HCT116 (cell line): Measurements from ENCODE around the gene SLC2A5. TPM values are rescaled to one million over a fixed set of nuclear protein-coding genes. Genes with fewer than 3 reads are reported as not detected.

Experiments
- ATAC-seq: fragments of 200-7000 bp; cut with Tn5 transposase; 2 replicates; pipeline ENCODE4 v1.9.1; 2020; ENCODE audit warnings: mild to moderate bottlenecking, moderate library complexity
- BruUV-seq: library from RNA; stranded (reverse); fragments of 400-500 nt; replicated peaks from 2 replicates; lab custom pipeline; 2021; lab: Mats Ljungman, UMichigan
- CTCF ChIA-PET: fragments of 300-600 bp; sonication (Branson Sonifier 250); formaldehyde crosslinking; loops from one replicate; lab custom pipeline; 2021; ENCODE audit warnings: antibody characterized with exemption; lab: Charles Lee
- POLR2A ChIA-PET: fragments of 300-600, 350-600 bp; sonication (Branson Sonifier 250); formaldehyde crosslinking; loops from one replicate; lab custom pipeline; 2021; ENCODE audit warnings: antibody characterized with exemption; lab: Charles Lee
- RAD21 ChIA-PET, 2 experiments: fragments of 300-600 bp; sonication (Branson Sonifier 250); formaldehyde crosslinking; loops; one replicate each; lab custom pipeline; 2023; ENCODE audit warnings: low total read pairs in 2 of 2; ENCODE audit not compliant: uncharacterized antibody in 2 of 2, unreplicated experiment in 2 of 2, low non-redundant PET in 1 of 2; lab: Charles Lee
- DNase-seq: peaks from one replicate; pipeline ENCODE4 v3.0.0-alpha.2; 2010; ENCODE audit warnings: low read depth, low spot score
- H2AFZ ChIP-seq: fragments of 200-600 bp; shearing (Covaris generic), sonication (generic); 2 replicates; pipeline ENCODE4 v1.6.1; 2017; ENCODE audit warnings: low read depth, mixed run types, mixed read lengths, antibody characterized with exemption, low read length; ENCODE audit not compliant: poor library complexity, severe bottlenecking
- H3K27ac ChIP-seq: 2 replicates; pipeline ENCODE4 v1.5.1; 2012; ENCODE audit warnings: low read depth, low read length
- H3K27me3 ChIP-seq: fragments of 200-600 bp; sonication (generic); 2 replicates; pipeline ENCODE4 v1.6.1; 2016; ENCODE audit warnings: mixed run types, low read length, mixed read lengths; ENCODE audit not compliant: insufficient read depth
- H3K36me3 ChIP-seq, 2 experiments: fragments of 200-500 bp in 1 of 2; fragments of 200-600 bp in 1 of 2; sonication (Bioruptor generic) in 1 of 2; sonication (generic) in 1 of 2; 2 replicates each; pipeline versions ENCODE4 v1.5.1 to v1.6.1; 2014 to 2016; ENCODE audit warnings: low read length in 2 of 2, inconsistent platforms in 1 of 2, mixed read lengths in 1 of 2, mixed run types in 1 of 2; ENCODE audit not compliant: insufficient read depth in 2 of 2, control insufficient read depth in 1 of 2
- H3K4me1 ChIP-seq, 2 experiments: fragments of 200-600 bp in 1 of 2; sonication (generic) in 1 of 2; 2 replicates each; pipeline versions ENCODE4 v1.5.1 to v1.6.1; 2012 to 2017; ENCODE audit warnings: low read length in 2 of 2, inconsistent platforms in 1 of 2, mild to moderate bottlenecking in 1 of 2, mixed read lengths in 1 of 2, mixed run types in 1 of 2, moderate library complexity in 1 of 2; ENCODE audit not compliant: insufficient read depth in 2 of 2, control insufficient read depth in 1 of 2
- H3K4me2 ChIP-seq: fragments of 200-600 bp; sonication (generic); 2 replicates; pipeline ENCODE4 v1.6.1; 2017; ENCODE audit warnings: mixed run types, low read length, mixed read lengths
- H3K4me3 ChIP-seq, 2 experiments: fragments of 200-600 bp in 1 of 2; sonication (generic) in 1 of 2; replicated peaks in 1 of 2; 2 replicates each; pipeline ENCODE4 v1.5.1; 2011 to 2016; ENCODE audit warnings: low read length in 2 of 2, control low read depth in 1 of 2, low read depth in 1 of 2, mild to moderate bottlenecking in 1 of 2, mixed read lengths in 1 of 2, mixed run types in 1 of 2
- H3K79me2 ChIP-seq: fragments of 200-600 bp; sonication (generic); 2 replicates; pipeline ENCODE4 v1.6.1; 2017; ENCODE audit warnings: mild to moderate bottlenecking, mixed run types, low read length, moderate library complexity, mixed read lengths; ENCODE audit not compliant: insufficient read depth
- H3K9ac ChIP-seq: fragments of 200-600 bp; sonication (generic); 2 replicates; pipeline ENCODE4 v1.6.1; 2016; ENCODE audit warnings: low read length, mixed read lengths
- H3K9me2 ChIP-seq: fragments of 200-600 bp; sonication (generic), shearing (Covaris generic); 2 replicates; pipeline ENCODE4 v1.6.1; 2017; ENCODE audit warnings: mixed run types, mild to moderate bottlenecking, moderate library complexity; ENCODE audit not compliant: insufficient read depth
- H3K9me3 ChIP-seq, 2 experiments: fragments of 200-500 bp in 1 of 2; fragments of 200-600 bp in 1 of 2; sonication (Bioruptor generic) in 1 of 2; sonication (generic) in 1 of 2; 2 replicates each; pipeline ENCODE4 v1.6.1; 2014 to 2017; ENCODE audit warnings: low read length in 2 of 2, mixed read lengths in 2 of 2, inconsistent platforms in 1 of 2, low read depth in 1 of 2, mild to moderate bottlenecking in 1 of 2, mixed run types in 1 of 2, moderate library complexity in 1 of 2; ENCODE audit not compliant: control insufficient read depth in 1 of 2, insufficient read depth in 1 of 2
- H4K20me1 ChIP-seq: fragments of 200-600 bp; sonication (generic), shearing (Covaris generic); 2 replicates; pipeline ENCODE4 v1.6.1; 2017; ENCODE audit warnings: mixed run types, mild to moderate bottlenecking, moderate library complexity; ENCODE audit not compliant: insufficient read depth
- ATF3 ChIP-seq: IDR thresholded peaks from 2 replicates; pipeline ENCODE4 v1.6.1; 2012
- CBX3 ChIP-seq: IDR thresholded peaks from 2 replicates; pipeline ENCODE4 v1.6.1; 2012; ENCODE audit warnings: low read depth
- CEBPB ChIP-seq: IDR thresholded peaks from 2 replicates; pipeline ENCODE4 v1.6.1; 2012; ENCODE audit warnings: low read depth
- CTCF ChIP-seq, 3 experiments: fragments of 200-600 bp in 1 of 3; sonication (generic) in 1 of 3; IDR thresholded peaks in 2 of 3; conservative IDR thresholded peaks in 1 of 3; 2 replicates each; pipeline ENCODE4 v1.5.1; 2012 to 2017; ENCODE audit warnings: low read depth in 2 of 3, low read length in 2 of 3, antibody characterized with exemption in 1 of 3, borderline replicate concordance in 1 of 3, control low read depth in 1 of 3, mild to moderate bottlenecking in 1 of 3, mixed read lengths in 1 of 3, mixed run types in 1 of 3, moderate library complexity in 1 of 3; ENCODE audit not compliant: insufficient read depth in 1 of 3
- EZH2 ChIP-seq: fragments of 200-600 bp; sonication (generic); IDR thresholded peaks from 2 replicates; pipeline ENCODE4 v1.6.1; 2017; ENCODE audit warnings: antibody characterized with exemption, mixed run types
- EZH2phosphoT487 ChIP-seq: fragments of 200-600 bp; IDR thresholded peaks from 2 replicates; pipeline ENCODE4 v1.6.1; 2018; ENCODE audit warnings: antibody characterized with exemption, borderline replicate concordance
- POLR2A ChIP-seq: IDR thresholded peaks from 2 replicates; pipeline ENCODE4 v1.7.0; 2011; ENCODE audit warnings: borderline replicate concordance; ENCODE audit not compliant: insufficient read depth, insufficient read length; ENCODE audit errors: extremely low read depth
- POLR2AphosphoS5 ChIP-seq: IDR thresholded peaks from 2 replicates; pipeline ENCODE4 v1.6.1; 2011; ENCODE audit warnings: mild to moderate bottlenecking, low read depth, low read length, moderate library complexity
- SP1 ChIP-seq: IDR thresholded peaks from 2 replicates; pipeline ENCODE4 v1.6.1; 2012; ENCODE audit warnings: low read depth
- TCF7L2 ChIP-seq: IDR thresholded peaks from 2 replicates; pipeline ENCODE4 v1.7.0; 2011; ENCODE audit warnings: borderline replicate concordance, inconsistent platforms; ENCODE audit not compliant: insufficient read depth, insufficient read length; ENCODE audit errors: extremely low read depth
- YY1 ChIP-seq: IDR thresholded peaks from 2 replicates; pipeline ENCODE4 v1.6.1; 2011; ENCODE audit warnings: low read length, low read depth, moderate library complexity, mild to moderate bottlenecking; ENCODE audit not compliant: insufficient replicate concordance; ENCODE audit errors: extremely low read depth
- ZFX ChIP-seq: fragments of 450-650 bp; IDR thresholded peaks from 2 replicates; pipeline ENCODE4 v1.6.1; 2017
- intact Hi-C: fragments of 100-400 bp; cut with micrococcal nuclease; formaldehyde crosslinking; loops from 2 replicates; pipeline ENCODE4 v1.10.0; 2022
- total RNA-seq: library from RNA; stranded (reverse); gene quantifications from one replicate; pipeline ENCODE4 v1.2.1, GENCODE V29; 2021; ENCODE audit not compliant: unreplicated experiment

Gene SLC2A5
- total RNA-seq, 1 experiment from 2014 or later: not detected

GRCh38 chr1:9047019-9047418, 22.4 kb downstream of the SLC2A5 start (continued):
- no peak for TF ChIP-seq CTCF (IDR thresholded peaks at IDR 0.05 in 2 of 3, conservative IDR thresholded peaks at IDR 0.05 in 1 of 3; ENCODE audit: borderline replicate concordance in 1 of 3, insufficient read depth in 1 of 3, low read depth in 2 of 3, low read length in 2 of 3)
- no peak for TF ChIP-seq EZH2phosphoT487
- no peak for TF ChIP-seq SP1
- TF ChIP-seq ATF3: no peak
- no peak for TF ChIP-seq CBX3
- TF ChIP-seq ZFX: no peak
- TF ChIP-seq EZH2: no peak
- no peak for TF ChIP-seq POLR2A
- no peak for TF ChIP-seq YY1

- Histone ChIP-seq H3K4me2 (no peak overlapping the region), H4K20me1 (no peaks in the 10 kb centered on the region), H3K27ac (no peak overlapping the region), H3K4me3 (no peak overlapping the region), H3K27me3 (no peaks in the 10 kb centered on the region), H3K79me2 (no peaks in the 10 kb centered on the region), H2AFZ (no peak overlapping the region), H3K9me2 (no peaks in the 10 kb centered on the region), H3K9ac (no peak overlapping the region), H3K9me3 (no peaks in the 10 kb centered on the region), H3K4me1 (no peaks in the 10 kb centered on the region; a peak in 1 of 4 replicates), H3K36me3 (no peaks in the 10 kb centered on the region)
- RAD21 ChIA-PET: no interaction called here
- DNase-seq (no peak), ATAC-seq (no peak)
- POLR2A ChIA-PET: no interaction called here
- TF ChIP-seq CEBPB (no peak), POLR2A (no peak), POLR2AphosphoS5 (no peak), TCF7L2 (no peak)
- intact Hi-C loops: no loop called here
- BruUV-seq: no TSS peak
- CTCF ChIA-PET: no interaction called here
These were observed 23.4 kb downstream of the SLC2A5 start for GRCh38 chr1:9045861-9046510.
